Superior temporal gyrus (tissue), 1 donor: Measurements from ENCODE around the gene IFNA21.
"Not testable (repeated sequence)": the region's sequence is repeated elsewhere in the genome, so short reads cannot be mapped to it uniquely, and the experiment has no call there.

Experiments
- DNase-seq: peaks from one replicate; pipeline ENCODE4 v3.0.0-alpha.2; 2016; ENCODE audit errors: extremely low spot score

Gene IFNA21

GRCh38 chr9:21166560-21166959 is at the start of gene IFNA21:
TSS of gene IFNA21 (minus strand) at chr9:21166660. CDS start at chr9:21166612, 48 bp downstream.
- not testable (repeated sequence) for DNase-seq

DNA sequence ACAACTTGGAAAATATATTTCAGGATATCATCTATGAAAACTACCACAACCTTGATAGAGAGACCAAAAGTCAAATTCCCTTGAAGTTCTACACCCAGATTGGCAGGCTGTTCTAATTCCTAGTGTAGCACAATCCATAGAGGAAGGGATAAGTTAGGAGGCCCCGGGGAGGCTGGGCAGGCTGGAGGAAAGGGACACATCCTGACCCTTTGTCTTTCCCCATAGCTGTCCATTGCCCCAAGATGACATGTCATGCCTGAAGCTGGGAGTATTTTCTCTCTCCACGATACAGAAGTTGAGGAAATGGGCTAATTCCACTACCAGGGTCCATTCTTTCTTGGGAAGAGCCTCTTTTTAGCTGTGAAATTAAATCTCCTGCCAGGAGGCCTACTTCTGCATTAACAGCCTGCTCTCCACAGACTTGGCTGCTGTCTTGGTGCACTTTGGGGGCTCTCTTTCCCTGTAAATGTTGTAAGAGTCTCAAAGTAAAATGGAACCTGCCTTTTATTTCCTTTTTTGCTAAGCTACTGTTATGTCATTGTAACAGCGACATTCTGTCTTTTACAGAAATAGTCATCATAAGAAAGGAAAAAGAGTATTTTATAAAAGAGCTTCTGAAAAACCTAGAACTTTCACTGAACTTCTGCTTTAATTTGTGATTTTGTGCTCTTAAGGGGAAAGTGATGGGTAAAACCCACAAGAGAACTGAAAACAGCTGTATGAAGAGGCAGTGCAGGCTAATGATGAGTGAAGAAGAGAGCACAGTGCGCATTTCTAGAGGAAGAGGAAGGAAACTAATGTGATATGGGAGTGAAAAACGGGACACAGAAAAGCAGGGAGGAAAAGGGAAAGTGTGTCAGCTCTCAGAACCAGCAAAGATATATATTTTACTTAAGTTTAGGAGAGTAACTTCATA is 47.2 kb upstream of the IFNA21 start:
- not testable (repeated sequence) for DNase-seq

DNA sequence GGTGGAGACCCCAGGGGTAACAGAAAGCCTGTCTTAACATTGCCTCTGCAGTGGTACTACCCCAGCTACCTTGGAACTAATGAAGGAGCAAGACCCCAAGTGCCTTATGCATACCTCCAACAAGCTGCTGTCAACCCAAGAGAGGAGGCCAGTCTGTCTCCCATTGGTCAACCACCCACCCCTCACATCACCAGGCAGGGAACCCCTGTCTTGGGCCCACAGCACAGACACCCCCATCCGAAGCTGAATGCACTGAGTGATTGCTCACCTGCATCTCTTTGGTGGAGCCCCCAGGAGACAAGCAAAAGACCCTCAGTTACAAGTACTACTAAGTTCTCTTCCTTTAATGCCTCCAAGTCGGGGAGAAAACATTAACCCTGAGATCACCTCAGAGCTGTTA is 45.7 kb upstream of the IFNA21 start:
- DNase-seq = not testable (repeated sequence)

DNA sequence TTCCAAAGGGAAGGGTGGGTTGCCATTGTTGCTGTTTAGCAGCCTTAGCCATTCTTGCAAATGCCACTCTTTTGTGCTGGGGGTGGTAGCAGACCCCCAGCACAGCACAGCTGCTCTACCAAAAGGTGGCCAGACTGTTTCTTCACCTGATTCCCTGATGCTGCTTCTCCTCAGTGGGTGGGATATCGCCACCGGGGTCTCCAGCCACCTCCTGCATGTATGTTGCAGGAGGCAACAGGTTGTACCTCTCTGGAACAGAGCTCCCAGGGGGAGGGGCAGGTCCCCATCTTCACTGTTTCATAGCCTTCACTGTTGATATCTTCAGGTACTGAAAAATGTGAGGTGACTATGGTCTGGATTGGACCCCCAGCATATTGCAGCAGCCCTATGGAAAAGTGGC is 44.3 kb upstream of the IFNA21 start:
- not testable (repeated sequence) for DNase-seq

DNA sequence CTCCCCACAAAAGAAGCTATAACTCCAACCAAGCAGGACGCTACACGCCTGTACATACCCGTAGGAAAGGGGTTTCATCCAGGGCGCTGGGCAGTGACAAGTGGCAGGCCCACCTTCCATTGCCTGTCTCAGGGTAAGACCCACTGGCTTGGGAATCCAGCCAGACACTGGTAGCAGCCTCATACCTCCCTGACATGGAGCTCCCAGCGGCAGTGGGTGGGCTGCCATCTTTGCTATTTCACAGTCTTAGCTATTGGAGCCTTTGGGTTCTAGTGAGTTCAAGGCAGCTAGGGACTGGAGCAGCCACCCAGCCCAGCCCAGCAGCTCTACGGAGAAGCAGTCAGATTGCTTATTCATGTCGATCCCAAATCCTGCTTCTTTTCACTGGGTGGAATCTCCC is 43.9 kb upstream of the IFNA21 start:
- no peak for DNase-seq

DNA sequence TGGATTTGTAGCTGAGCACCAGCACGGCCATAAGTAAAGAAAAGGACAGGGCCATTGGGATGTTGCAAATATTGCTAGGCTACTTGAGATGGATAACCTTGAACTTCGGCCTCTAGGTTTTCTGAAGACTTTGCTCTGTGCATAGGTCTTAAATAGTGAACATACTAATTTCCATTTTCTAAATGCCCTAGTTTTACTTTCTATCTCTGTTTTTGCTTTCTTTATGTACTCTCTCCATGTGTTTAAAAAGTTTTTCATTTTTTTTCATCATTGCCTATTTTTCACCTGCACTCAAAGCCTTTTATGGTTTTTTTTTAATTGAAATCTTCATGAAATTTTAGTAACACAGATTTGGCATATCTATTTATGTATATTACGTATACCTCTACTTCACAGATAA is 40.6 kb upstream of the IFNA21 start, which contains the start of gene IFNA10:
IFNA10 (minus strand) TSS at position 101 of the 400 bp plus-strand sequence; CDS start at position 55, 46 bp downstream.
- not testable (repeated sequence) for DNase-seq

DNA sequence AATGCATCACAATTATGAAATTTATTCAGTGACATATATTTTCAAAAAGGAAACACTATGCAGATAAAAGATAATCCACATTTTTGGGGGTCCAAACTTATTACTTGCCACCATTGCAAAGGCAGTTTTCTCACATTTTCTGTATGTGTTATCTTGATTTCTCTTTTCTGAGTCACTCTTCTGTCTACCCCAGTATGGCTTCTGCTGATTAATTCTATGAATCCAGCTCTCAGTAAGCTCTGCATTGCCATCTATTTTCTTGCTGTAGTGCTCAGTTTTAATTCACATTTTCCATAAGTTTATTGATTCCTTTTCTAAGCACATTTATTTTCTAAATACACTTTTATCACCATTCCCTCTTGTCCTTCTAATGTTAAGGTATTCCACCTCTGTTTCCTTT is 38.7 kb upstream of the IFNA21 start:
- no peak for DNase-seq

DNA sequence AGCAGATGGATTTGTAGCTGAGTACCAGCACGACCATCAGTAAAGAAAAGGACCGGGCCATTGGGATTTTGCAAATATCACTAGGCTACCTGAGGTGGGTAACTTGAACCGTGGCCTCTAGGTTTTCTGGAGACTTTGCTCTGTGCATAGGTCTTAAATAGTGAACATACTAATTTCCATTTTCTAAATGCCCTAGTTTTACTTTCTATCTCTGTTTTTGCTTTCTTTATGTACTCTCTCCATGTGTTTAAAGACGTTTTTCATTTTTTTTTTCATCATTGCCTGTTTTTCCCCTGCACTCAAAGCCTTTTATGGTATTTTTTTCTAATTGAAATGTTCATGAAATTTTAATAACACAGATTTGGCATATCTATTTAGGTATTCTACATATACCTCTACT is 35.6 kb upstream of the IFNA21 start, which contains the start of gene IFNA7:
IFNA7 (minus strand) TSS at position 101 of the 400 bp plus-strand sequence; CDS start at position 61, 40 bp downstream.
- DNase-seq = not testable (repeated sequence)

DNA sequence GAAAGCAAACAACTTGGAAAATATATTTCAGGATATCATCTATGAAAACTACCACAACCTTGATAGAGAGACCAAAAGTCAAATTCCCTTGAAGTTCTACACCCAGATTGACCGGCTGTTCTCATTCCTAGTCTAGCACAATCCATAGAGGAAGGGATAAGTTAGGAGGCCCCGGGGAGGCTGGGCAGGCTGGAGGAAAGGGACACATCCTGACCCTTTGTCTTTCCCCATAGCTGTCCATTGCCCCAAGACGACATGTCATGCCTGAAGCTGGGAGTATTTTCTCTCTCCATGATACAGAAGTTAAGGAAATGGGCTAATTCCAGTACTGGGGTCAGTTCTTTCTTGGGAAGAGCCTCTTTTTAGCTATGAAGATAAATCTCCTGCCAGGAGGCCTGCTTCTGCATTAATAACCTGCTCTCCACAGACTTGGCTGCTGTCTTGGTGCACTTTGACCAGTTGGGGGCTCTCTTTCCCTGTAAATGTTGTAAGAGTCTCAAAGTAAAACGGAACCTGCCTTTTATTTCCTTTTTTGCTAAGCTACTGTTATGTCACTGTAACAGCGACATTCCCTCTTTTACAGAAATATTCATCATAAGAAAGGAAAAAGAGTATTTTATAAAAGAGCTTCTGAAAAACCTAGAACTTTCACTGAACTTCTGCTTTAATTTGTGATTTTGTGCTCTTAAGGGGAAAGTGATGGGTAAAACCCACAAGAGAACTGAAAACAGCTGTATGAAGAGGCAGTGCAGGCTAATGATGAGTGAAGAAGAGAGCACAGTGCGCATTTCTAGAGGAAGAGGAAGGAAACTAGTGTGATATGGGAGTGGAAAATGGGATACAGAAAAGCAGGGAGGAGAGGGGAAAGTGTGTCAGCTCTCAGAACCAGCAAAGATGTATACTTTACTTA is 28.7 kb upstream of the IFNA21 start:
- DNase-seq = peak; percentile 48

GRCh38 chr9:21187487-21187886 is 21.0 kb upstream of the IFNA21 start, which contains the start of gene IFNA4:
TSS of gene IFNA4 (minus strand) at chr9:21187587. CDS start at chr9:21187531, 56 bp downstream.
- not testable (repeated sequence) for DNase-seq

- peak; percentile 28 for DNase-seq
Observed at GRCh38 chr9:21182810-21183736, 16.6 kb upstream of the IFNA21 start.

DNA sequence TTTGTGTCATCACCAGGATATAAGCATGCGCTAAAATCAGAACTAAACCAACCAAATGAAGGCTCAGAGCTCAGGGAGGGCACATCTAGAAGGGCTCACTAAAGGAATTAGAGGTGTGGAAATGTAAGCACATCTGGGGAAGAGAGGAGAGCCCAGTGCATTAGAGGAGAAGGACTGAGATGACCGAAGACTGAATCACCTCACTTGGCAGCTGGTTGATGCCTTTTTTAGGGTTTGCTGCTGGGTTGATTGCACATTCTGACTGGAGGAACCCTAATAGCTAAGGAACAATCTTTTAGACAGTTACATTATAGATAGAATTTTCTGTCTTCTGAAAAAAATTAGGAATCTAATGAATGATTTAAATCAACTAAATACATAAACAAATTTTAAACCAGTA is 8.2 kb upstream of the IFNA21 start:
- DNase-seq = no peak

GRCh38 chr9:21172156-21172555 is 5.7 kb upstream of the IFNA21 start:
- DNase-seq = no peak

- DNase-seq = no peak
Observed at GRCh38 chr9:21171351-21171750, 4.9 kb upstream of the IFNA21 start.

- no peak for DNase-seq
Observed at GRCh38 chr9:21165516-21165915, 944 bp downstream of the IFNA21 start.

- DNase-seq = no peak
Observed at GRCh38 chr9:21160178-21160577, 6.3 kb downstream of the IFNA21 start.

GRCh38 chr9:21155501-21155900 is 11.0 kb downstream of the IFNA21 start:
- DNase-seq = no peak

DNA sequence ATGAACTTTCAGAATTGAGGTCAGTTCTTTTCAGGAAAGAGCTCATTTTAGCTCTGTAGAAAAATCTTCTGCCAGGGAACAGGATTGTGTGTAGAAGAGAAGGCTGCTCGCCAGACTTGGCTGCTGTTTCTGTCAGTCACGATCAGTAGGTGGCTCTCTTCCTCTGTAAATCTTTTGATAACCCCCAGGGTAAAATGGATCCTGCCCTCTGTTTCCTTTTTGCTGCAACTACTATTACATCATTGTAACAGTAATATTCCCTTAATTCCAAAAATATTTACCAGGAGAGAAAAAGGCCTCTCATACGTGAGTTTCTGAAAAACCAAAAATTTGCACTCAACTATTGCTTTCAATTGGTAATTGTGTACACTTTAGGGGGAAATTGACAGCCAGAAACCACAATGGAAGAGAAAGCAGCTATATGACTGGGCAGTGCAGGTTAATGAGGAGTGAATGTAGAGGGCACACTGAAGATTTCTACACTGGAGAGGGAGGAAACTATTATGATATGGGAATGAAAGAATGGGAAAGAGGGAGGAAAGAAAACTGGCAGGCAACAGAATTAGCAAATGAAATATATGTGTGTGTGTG is 12.3 kb downstream of the IFNA21 start:
- peak; percentile 46 for DNase-seq

DNA sequence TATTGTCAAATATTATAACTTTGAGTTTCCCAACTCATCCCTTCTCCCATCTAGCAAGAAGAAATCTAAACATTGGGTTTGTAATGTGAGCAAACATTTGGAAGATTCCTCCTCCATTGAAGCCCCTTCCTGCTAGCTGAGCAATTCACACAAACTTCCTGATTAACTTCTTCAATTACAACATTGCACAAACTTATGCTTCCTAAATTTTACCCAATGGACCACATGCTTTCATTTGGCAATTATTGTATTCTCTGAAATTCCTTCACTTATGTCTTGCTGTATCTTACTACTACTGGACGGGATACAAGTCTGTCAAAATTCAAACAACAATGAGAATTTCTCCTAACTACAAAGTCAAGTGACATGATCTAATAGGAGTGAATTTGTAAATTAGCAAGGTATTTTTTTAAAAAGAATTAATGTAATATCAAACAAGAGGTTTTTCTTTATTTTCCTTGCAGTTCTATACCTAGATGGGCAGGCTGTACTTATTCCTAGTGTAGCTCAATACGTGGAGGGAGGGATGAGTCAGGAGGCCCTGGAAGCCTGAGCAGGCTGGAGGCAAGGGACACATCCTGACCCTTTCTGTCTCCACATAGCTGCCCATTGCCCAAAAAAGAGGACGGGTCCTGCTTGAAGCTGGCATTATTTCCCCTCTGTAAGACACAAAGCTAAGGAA is 13.0 kb downstream of the IFNA21 start:
- DNase-seq = peak; percentile 12

- no peak for DNase-seq
Observed at GRCh38 chr9:21144603-21145002, 21.9 kb downstream of the IFNA21 start.
